ENCODE data around the gene OSTM1.

The OSTM1 gene

GRCh38 chr6:108100003-108100402 is 25.5 kb upstream of the OSTM1 start:
- DNase-seq (ENCODE audit: low read depth, low spot score): no peak

GRCh38 chr6:108097882-108098281 is 23.3 kb upstream of the OSTM1 start:
- no peak for DNase-seq (ENCODE audit: low read depth, low spot score)

GRCh38 chr6:108093781-108094300 is 19.3 kb upstream of the OSTM1 start:
- no peak for DNase-seq (ENCODE audit: low read depth, low spot score)

GRCh38 chr6:108091288-108091687 is 16.7 kb upstream of the OSTM1 start:
- DNase-seq (ENCODE audit: low read depth, low spot score): no peak

GRCh38 chr6:108083349-108083748 is 8.8 kb upstream of the OSTM1 start:
- no peak for DNase-seq (ENCODE audit: low read depth, low spot score)

- no peak for DNase-seq (ENCODE audit: low read depth, low spot score)
Measured at GRCh38 chr6:108082539-108082938, 8.0 kb upstream of the OSTM1 start.

- peak; percentile 50 for DNase-seq (ENCODE audit: low read depth, low spot score)
Measured at GRCh38 chr6:108080010-108080780, 5.7 kb upstream of the OSTM1 start.

GRCh38 chr6:108078191-108078590 is 3.6 kb upstream of the OSTM1 start:
- DNase-seq (ENCODE audit: low read depth, low spot score): no peak

GRCh38 chr6:108074057-108074358 is 533 bp downstream of the OSTM1 start:
- no peak for DNase-seq (ENCODE audit: low read depth, low spot score)

- DNase-seq (ENCODE audit: low read depth, low spot score): no peak
Measured at GRCh38 chr6:108071736-108072276, 2.7 kb downstream of the OSTM1 start.

- no peak for DNase-seq (ENCODE audit: low read depth, low spot score)
Measured at GRCh38 chr6:108068618-108069017, 5.9 kb downstream of the OSTM1 start.

GRCh38 chr6:108068182-108068581 is 6.4 kb downstream of the OSTM1 start:
- DNase-seq (ENCODE audit: low read depth, low spot score): no peak

- no peak for DNase-seq (ENCODE audit: low read depth, low spot score)
Measured at GRCh38 chr6:108052706-108053105, 21.8 kb downstream of the OSTM1 start.

GRCh38 chr6:108051481-108051880 is 23.1 kb downstream of the OSTM1 start:
- no peak for DNase-seq (ENCODE audit: low read depth, low spot score)

- DNase-seq (ENCODE audit: low read depth, low spot score): no peak
Measured at GRCh38 chr6:108039681-108040080, 34.9 kb downstream of the OSTM1 start.

- DNase-seq (ENCODE audit: low read depth, low spot score): no peak
Measured at GRCh38 chr6:108036884-108037283, 37.7 kb downstream of the OSTM1 start.

GRCh38 chr6:108031968-108032367 is 42.6 kb downstream of the OSTM1 start:
- DNase-seq (ENCODE audit: low read depth, low spot score): no peak

GRCh38 chr6:108030211-108030610 is 44.3 kb downstream of the OSTM1 start:
- DNase-seq (ENCODE audit: low read depth, low spot score): no peak

GRCh38 chr6:108029226-108029921 is 45.2 kb downstream of the OSTM1 start:
- no peak for DNase-seq (ENCODE audit: low read depth, low spot score)

- DNase-seq (ENCODE audit: low read depth, low spot score): no peak
Measured at GRCh38 chr6:108027594-108027993, 46.9 kb downstream of the OSTM1 start.

- no peak for DNase-seq (ENCODE audit: low read depth, low spot score)
Measured at GRCh38 chr6:108027056-108027455, 47.5 kb downstream of the OSTM1 start.

GRCh38 chr6:108024427-108025073 is 50.0 kb downstream of the OSTM1 start:
- DNase-seq (ENCODE audit: low read depth, low spot score): no peak
